H1 (cell line): ENCODE data around the gene ABL1. TPM values are rescaled to one million over a fixed set of nuclear protein-coding genes. Genes with fewer than 3 reads are reported as not detected.

Experiments used
- CTCF ChIA-PET: fragments of 300-600 bp; sonication (Branson Sonifier 250); formaldehyde crosslinking; loops from one replicate; lab custom pipeline; 2021; ENCODE audit not compliant: partially characterized antibody; lab: Charles Lee
- POLR2A ChIA-PET: fragments of 300-600 bp; sonication (Branson Sonifier 250); formaldehyde crosslinking; loops from one replicate; lab custom pipeline; 2021; ENCODE audit warnings: inconsistent platforms; ENCODE audit not compliant: partially characterized antibody; lab: Charles Lee
- DNase-seq, 2 experiments: peaks; one replicate each; pipeline versions ENCODE4 v3.0.0 to v3.0.0-alpha.2; 2010 to 2022; ENCODE audit warnings: low spot score in 2 of 2, low read depth in 1 of 2, mixed read lengths in 1 of 2
- FAIRE-seq: peaks from 2 replicates; lab custom pipeline; 2011; peaks lifted over from hg19 to GRCh38; lab: Jason Lieb, UNC
- H2AFZ ChIP-seq: 2 replicates; pipeline ENCODE4 v1.8.1; 2012; ENCODE audit warnings: low read length, inconsistent platforms
- H2AK5ac ChIP-seq: 2 replicates; pipeline ENCODE4 v1.6.1; 2013; ENCODE audit warnings: low read depth, low read length
- H2BK120ac ChIP-seq: replicated peaks from 2 replicates; pipeline ENCODE3; 2013; ENCODE audit warnings: low read depth, low read length, inconsistent platforms
- H2BK12ac ChIP-seq: 2 replicates; pipeline ENCODE4 v1.6.1; 2013; ENCODE audit warnings: low read depth, low read length
- H2BK15ac ChIP-seq: 2 replicates; pipeline ENCODE4 v1.6.1; 2013; ENCODE audit warnings: low read length
- H2BK20ac ChIP-seq: 2 replicates; pipeline ENCODE4 v1.6.1; 2013; ENCODE audit warnings: low read length
- H2BK5ac ChIP-seq: 2 replicates; pipeline ENCODE4 v1.6.1; 2013; ENCODE audit warnings: low read depth, low read length
- H3K14ac ChIP-seq: 2 replicates; pipeline ENCODE4 v1.6.1; 2013; ENCODE audit warnings: inconsistent platforms; ENCODE audit not compliant: insufficient read length
- H3K18ac ChIP-seq: 2 replicates; pipeline ENCODE4 v1.6.1; 2013; ENCODE audit warnings: low read length; ENCODE audit errors: extremely low read depth
- H3K23ac ChIP-seq: 2 replicates; pipeline ENCODE4 v1.6.1; 2013; ENCODE audit warnings: inconsistent platforms; ENCODE audit not compliant: insufficient read length
- H3K23me2 ChIP-seq: 2 replicates; pipeline ENCODE4 v1.6.1; 2013; ENCODE audit warnings: low read depth, low read length
- H3K27ac ChIP-seq: 2 replicates; pipeline ENCODE4 v1.6.1; 2011; ENCODE audit warnings: low read depth, low read length, inconsistent platforms
- H3K27me3 ChIP-seq, 4 experiments: replicated peaks in 1 of 4; 1 replicate in 1 of 4; 2 replicates in 3 of 4; pipeline versions ENCODE4 v1.6.1 to v1.8.1; 2011 to 2013; ENCODE audit warnings: low read length in 3 of 4, mild to moderate bottlenecking in 3 of 4, inconsistent platforms in 2 of 4, mixed read lengths in 2 of 4, moderate library complexity in 1 of 4; ENCODE audit not compliant: control insufficient read depth in 3 of 4, insufficient read depth in 3 of 4; ENCODE audit errors: extremely low read depth in 1 of 4
- H3K36me3 ChIP-seq, 4 experiments: 2 replicates each; pipeline versions ENCODE4 v1.6.1 to v1.8.1; 2011 to 2013; ENCODE audit warnings: mild to moderate bottlenecking in 4 of 4, low read length in 3 of 4, moderate library complexity in 2 of 4, control low read depth in 1 of 4, inconsistent platforms in 1 of 4; ENCODE audit not compliant: insufficient read depth in 4 of 4, control insufficient read depth in 2 of 4
- H3K4ac ChIP-seq: replicated peaks from 2 replicates; pipeline ENCODE3; 2013; ENCODE audit warnings: low read length, low read depth, mixed read lengths, inconsistent platforms; ENCODE audit not compliant: insufficient read length
- H3K4me1 ChIP-seq, 4 experiments: replicated peaks in 1 of 4; 1 replicate in 1 of 4; 2 replicates in 3 of 4; pipeline versions ENCODE4 v1.6.1 to v1.8.1; 2011 to 2013; ENCODE audit warnings: low read length in 3 of 4, inconsistent platforms in 2 of 4, mixed read lengths in 1 of 4; ENCODE audit not compliant: insufficient read depth in 4 of 4, control insufficient read depth in 3 of 4
- H3K4me2 ChIP-seq, 2 experiments: 2 replicates each; pipeline versions ENCODE4 v1.6.1 to v1.8.1; 2011 to 2013; ENCODE audit warnings: low read depth in 2 of 2, low read length in 2 of 2, control low read depth in 1 of 2, inconsistent platforms in 1 of 2, mild to moderate bottlenecking in 1 of 2; ENCODE audit not compliant: insufficient read depth in 1 of 2
- H3K4me3 ChIP-seq, 4 experiments: fragments of 200-600, 300-600 bp in 1 of 4; sonication (generic), shearing (Covaris generic), sonication (Bioruptor Twin) in 1 of 4; 2 replicates each; pipeline versions ENCODE4 v1.5.1 to v1.8.1; 2011 to 2016; ENCODE audit warnings: low read length in 4 of 4, low read depth in 3 of 4, control low read depth in 2 of 4, inconsistent platforms in 2 of 4, mild to moderate bottlenecking in 2 of 4, mixed read lengths in 1 of 4, moderate library complexity in 1 of 4; ENCODE audit not compliant: insufficient read depth in 2 of 4; ENCODE audit errors: extremely low read depth in 1 of 4
- H3K56ac ChIP-seq: replicated peaks from 2 replicates; pipeline ENCODE3; 2013; ENCODE audit warnings: low read depth, mild to moderate bottlenecking, mixed read lengths, low read length, inconsistent platforms; ENCODE audit not compliant: insufficient read length
- H3K79me1 ChIP-seq: 2 replicates; pipeline ENCODE4 v1.6.1; 2013; ENCODE audit warnings: low read depth, low read length, control low read depth
- H3K79me2 ChIP-seq, 2 experiments: 2 replicates each; pipeline versions ENCODE4 v1.6.1 to v1.8.1; 2012 to 2013; ENCODE audit warnings: low read length in 2 of 2, mild to moderate bottlenecking in 2 of 2, inconsistent platforms in 1 of 2; ENCODE audit not compliant: insufficient read depth in 2 of 2, control insufficient read depth in 1 of 2
- H3K9ac ChIP-seq, 4 experiments: replicated peaks in 1 of 4; 1 replicate in 1 of 4; 2 replicates in 3 of 4; pipeline versions ENCODE4 v1.6.1 to v1.8.1; 2011 to 2013; ENCODE audit warnings: low read depth in 3 of 4, low read length in 3 of 4, control low read depth in 2 of 4, mild to moderate bottlenecking in 2 of 4, moderate library complexity in 2 of 4, inconsistent platforms in 1 of 4; ENCODE audit errors: extremely low read depth in 1 of 4
- H3K9me3 ChIP-seq, 2 experiments: 2 replicates each; pipeline versions ENCODE4 v1.6.1 to v1.8.1; 2012 to 2013; ENCODE audit warnings: mild to moderate bottlenecking in 2 of 2, moderate library complexity in 2 of 2, control low read depth in 1 of 2, inconsistent platforms in 1 of 2, low read depth in 1 of 2, low read length in 1 of 2, mixed read lengths in 1 of 2; ENCODE audit not compliant: insufficient read depth in 2 of 2
- H4K20me1 ChIP-seq, 2 experiments: replicated peaks in 1 of 2; 2 replicates each; pipeline versions ENCODE3 to v1.8.1; 2011 to 2013; ENCODE audit warnings: inconsistent platforms in 2 of 2, low read length in 2 of 2, mild to moderate bottlenecking in 1 of 2; ENCODE audit not compliant: insufficient read depth in 2 of 2, control insufficient read depth in 1 of 2
- H4K5ac ChIP-seq: 2 replicates; pipeline ENCODE4 v1.6.1; 2013; ENCODE audit warnings: low read length, low read depth, mixed read lengths, inconsistent platforms; ENCODE audit not compliant: insufficient read length
- H4K8ac ChIP-seq: 2 replicates; pipeline ENCODE4 v1.8.0; 2013; ENCODE audit warnings: mild to moderate bottlenecking, moderate library complexity, low read length, inconsistent platforms; ENCODE audit not compliant: insufficient read depth; ENCODE audit errors: extremely low read depth
- H4K91ac ChIP-seq: replicated peaks from 2 replicates; pipeline ENCODE3; 2013; ENCODE audit warnings: low read length, mixed read lengths, inconsistent platforms; ENCODE audit not compliant: insufficient read length
- POLR2AphosphoS5 ChIP-seq: IDR thresholded peaks from 2 replicates; pipeline ENCODE4 v1.6.1; 2011; ENCODE audit warnings: low read depth, low read length
- RAD21 ChIP-seq, 2 experiments: IDR thresholded peaks in 1 of 2; conservative IDR thresholded peaks in 1 of 2; 2 replicates each; pipeline ENCODE4 v1.6.1; 2011; ENCODE audit warnings: low read depth in 2 of 2, low read length in 2 of 2, improper control_type of control experiment in 1 of 2, inconsistent platforms in 1 of 2, mild to moderate bottlenecking in 1 of 2, moderate library complexity in 1 of 2
- WGBS, 2 experiments: shearing (Covaris generic) in 1 of 2; methylation state at CpG; one replicate each; pipeline versions ENCODE4 v1.1.6 to v1.1.7; 2013 to 2015; ENCODE audit warnings: low lambda C conversion rate in 2 of 2, mixed read lengths in 2 of 2, inconsistent platforms in 1 of 2, low coverage in 1 of 2, missing lambda C conversion rate in 1 of 2; ENCODE audit not compliant: insufficient replicate concordance in 2 of 2, insufficient coverage in 1 of 2, insufficient read length in 1 of 2; ENCODE audit errors: extremely low coverage in 1 of 2, missing lambda C conversion rate in 1 of 2; 5-methylcytosine and 5-hydroxymethylcytosine counted together
- polyA plus RNA-seq, 7 experiments: library from polyadenylated mRNA; depleted of rRNA in 3 of 7; stranded (reverse) in 5 of 7; unstranded in 2 of 7; fragments of >200 nt in 5 of 7; fragments of 200-250 nt in 2 of 7; gene quantifications; 1 replicate in 5 of 7; 2 replicates in 1 of 7; 4 replicates in 1 of 7; pipeline versions ENCODE4 v1.2.1 to v1.2.3, GENCODE V29; 2011 to 2013; ENCODE audit warnings: missing spikeins in 2 of 7, mixed read lengths in 2 of 7
- total RNA-seq: library from RNA; stranded (reverse); fragmentation: NEBNext Ultra II Directional; extraction: Animal tissue kit (Norgen Biotek cat#: 25700); gene quantifications from 2 replicates; pipeline ENCODE4 v1.2.1, GENCODE V29; 2021

ABL1 gene
- total and polyA plus RNA-seq, 2 of the 8 experiments (the other 6 are each of a cell fraction or from before 2014, with no cell fraction given), result 35.3 to 104 TPM

DNA sequence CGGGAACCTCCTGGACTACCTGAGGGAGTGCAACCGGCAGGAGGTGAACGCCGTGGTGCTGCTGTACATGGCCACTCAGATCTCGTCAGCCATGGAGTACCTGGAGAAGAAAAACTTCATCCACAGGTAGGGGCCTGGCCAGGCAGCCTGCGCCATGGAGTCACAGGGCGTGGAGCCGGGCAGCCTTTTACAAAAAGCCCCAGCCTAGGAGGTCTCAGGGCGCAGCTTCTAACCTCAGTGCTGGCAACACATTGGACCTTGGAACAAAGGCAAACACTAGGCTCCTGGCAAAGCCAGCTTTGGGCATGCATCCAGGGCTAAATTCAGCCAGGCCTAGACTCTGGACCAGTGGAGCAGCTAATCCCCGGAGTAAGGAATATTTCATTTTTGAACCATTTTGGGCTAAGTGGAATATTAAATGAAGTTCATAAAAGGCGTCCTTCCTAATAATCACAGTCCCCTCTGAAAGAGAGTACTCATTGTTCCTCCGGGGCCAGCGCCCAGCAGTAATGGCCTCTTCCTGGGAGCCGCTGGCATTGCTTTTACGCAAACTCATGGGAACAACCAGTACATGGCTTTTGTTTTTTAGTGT is 38.0 kb downstream of the ABL1 start:
- Histone ChIP-seq H2BK12ac (no peak overlapping the region), H2AFZ (no peak overlapping the region), H2AK5ac (no peak overlapping the region), H3K36me3 (peaks cover 28 to 50% (median 44%) of the 10 kb centered on the region in 4 experiments), H4K20me1 (peaks cover 0 to 8% of the 10 kb centered on the region in 2 experiments), H3K4me1 (no peaks in the 10 kb centered on the region), H3K18ac (no peak overlapping the region), H3K23ac (no peak overlapping the region), H3K23me2 (no peaks in the 10 kb centered on the region), H3K4ac (no peak overlapping the region), H3K4me3 (no peak overlapping the region), H3K9me3 (no peaks in the 10 kb centered on the region), H4K5ac (no peak overlapping the region), H4K91ac (no peak overlapping the region), H2BK20ac (no peak overlapping the region), H2BK120ac (no peak overlapping the region), H3K27ac (no peak overlapping the region), H2BK5ac (no peak overlapping the region), H3K14ac (no peak overlapping the region), H3K79me2 (peaks cover 0 to 22% of the 10 kb centered on the region in 2 experiments; a peak in 1 of 4 replicates), H3K9ac (no peak overlapping the region), H4K8ac (no peak overlapping the region; the same call in 1 of the 2 replicates), H3K79me1 (peaks cover 4% of the 10 kb centered on the region), H3K4me2 (no peak overlapping the region), H3K56ac (no peak overlapping the region), H3K27me3 (no peaks in the 10 kb centered on the region), H2BK15ac (no peak overlapping the region)
- TF ChIP-seq RAD21 (IDR thresholded peaks at IDR 0.05 in 1 of 2, conservative IDR thresholded peaks at IDR 0.05 in 1 of 2; ENCODE audit: low read depth in 2 of 2, low read length in 2 of 2) (no peak), POLR2AphosphoS5 (no peak)
- DNase-seq, result no peak
- WGBS, 2 experiments, result 95% methylated on average over 15 of the region's 15 CpGs; no CpG with 5 or more reads in 1 of the 2 experiments
- CTCF ChIA-PET, result interaction anchor here (1.0 to 1.8 kb wide), 4 partner anchors 11 to 63 kb away, joined by 3 to 4 read pairs (median 3); no protein-coding TSS in a partner anchor
- FAIRE-seq, result no peak
- POLR2A ChIA-PET, result no interaction called here
